C4-2B (cell line): ENCODE results near the gene DENND4B.

ENCODE experiments used
- CTCF ChIP-seq: fragments of 450-650 bp; conservative IDR thresholded peaks from 2 replicates; pipeline ENCODE4 v1.5.1; 2017; ENCODE audit warnings: mild to moderate bottlenecking
- ZFX ChIP-seq: fragments of 450-650 bp; IDR thresholded peaks from 2 replicates; pipeline ENCODE4 v1.6.1; 2017

GRCh38 chr1:153985341-153985912 lies 38.9 kb upstream of the DENND4B start:
- TF ChIP-seq CTCF, result no peak
- TF ChIP-seq ZFX, result no peak
